Fibroblast of pulmonary artery (primary cell): ENCODE measurements around the gene CYP19A1.

ENCODE experiments used
- DNase-seq: peaks from one replicate; pipeline ENCODE4 v3.0.0-alpha.2; 2010; ENCODE audit warnings: low read depth
- H3K4me3 ChIP-seq: replicated peaks from 2 replicates; pipeline ENCODE4 v1.5.1; 2011; ENCODE audit warnings: low read depth, mild to moderate bottlenecking, control low read depth, low read length, moderate library complexity
- CTCF ChIP-seq: IDR thresholded peaks from 2 replicates; pipeline ENCODE4 v1.5.1; 2011; ENCODE audit warnings: mild to moderate bottlenecking, control low read depth, low read length, inconsistent platforms; ENCODE audit errors: missing control alignments

The CYP19A1 gene

GRCh38 chr15:51365417-51365816 lies 27.0 kb upstream of the CYP19A1 start:
- no peak for TF ChIP-seq CTCF

GRCh38 chr15:51363383-51363782 lies 25.0 kb upstream of the CYP19A1 start:
- no peak overlapping the region for H3K4me3 ChIP-seq
- TF ChIP-seq CTCF, result no peak
- DNase-seq, result no peak

More at GRCh38 chr15:51365417-51365816, 27.0 kb upstream of the CYP19A1 start:
- no peak for DNase-seq
- H3K4me3 ChIP-seq, result no peak overlapping the region

- H3K4me3 ChIP-seq, result no peak overlapping the region
- no peak for DNase-seq
- no peak for TF ChIP-seq CTCF
Observed at GRCh38 chr15:51359981-51360380, 21.6 kb upstream of the CYP19A1 start.

GRCh38 chr15:51356983-51357382 lies 18.6 kb upstream of the CYP19A1 start:
- no peak for DNase-seq
- H3K4me3 ChIP-seq, result no peak overlapping the region
- TF ChIP-seq CTCF, result no peak

- H3K4me3 ChIP-seq, result no peak overlapping the region
Observed at GRCh38 chr15:51356147-51356546, 17.8 kb upstream of the CYP19A1 start.

GRCh38 chr15:51355096-51355495 lies 16.7 kb upstream of the CYP19A1 start:
- no peak overlapping the region for H3K4me3 ChIP-seq
- no peak for TF ChIP-seq CTCF
- no peak for DNase-seq

More at GRCh38 chr15:51356147-51356546, 17.8 kb upstream of the CYP19A1 start:
- DNase-seq, result no peak
- no peak for TF ChIP-seq CTCF

GRCh38 chr15:51353976-51354375 lies 15.6 kb upstream of the CYP19A1 start:
- H3K4me3 ChIP-seq, result no peak overlapping the region
- no peak for TF ChIP-seq CTCF
- no peak for DNase-seq
